Keratinocyte (primary cell): ENCODE measurements around the gene SDC3. TPM values are rescaled to one million over a fixed set of nuclear protein-coding genes. Genes with fewer than 3 reads are reported as not detected.

ENCODE experiments used
- DNase-seq: peaks from one replicate; pipeline ENCODE4 v3.0.0-alpha.2; 2011; ENCODE audit warnings: low read depth, missing footprints, low spot score
- FAIRE-seq: peaks from 2 replicates; lab custom pipeline; 2011; peaks lifted over from hg19 to GRCh38; lab: Jason Lieb, UNC
- H2AFZ ChIP-seq: 2 replicates; pipeline ENCODE4 v1.6.0; 2012; ENCODE audit warnings: low read length, control low read depth, inconsistent platforms; ENCODE audit not compliant: control insufficient read depth
- H3K27ac ChIP-seq: 2 replicates; pipeline ENCODE4 v1.5.1; 2011; ENCODE audit warnings: low read length; ENCODE audit not compliant: control insufficient read depth, insufficient read depth
- H3K27me3 ChIP-seq: 3 replicates; pipeline ENCODE4 v1.6.0; 2011; ENCODE audit warnings: low read length; ENCODE audit not compliant: control insufficient read depth, insufficient read depth; ENCODE audit errors: extremely low read depth
- H3K36me3 ChIP-seq, 2 experiments: 2 replicates in 1 of 2; 3 replicates in 1 of 2; pipeline ENCODE4 v1.5.1; 2011; ENCODE audit warnings: low read length in 2 of 2, mild to moderate bottlenecking in 1 of 2; ENCODE audit not compliant: control insufficient read depth in 2 of 2, insufficient read depth in 2 of 2; ENCODE audit errors: extremely low read depth in 1 of 2
- H3K4me1 ChIP-seq: 3 replicates; pipeline ENCODE4 v1.5.1; 2011; ENCODE audit warnings: low read length; ENCODE audit not compliant: control insufficient read depth, insufficient read depth; ENCODE audit errors: extremely low read depth
- H3K4me2 ChIP-seq: 3 replicates; pipeline ENCODE4 v1.6.0; 2011; ENCODE audit warnings: low read depth, low read length; ENCODE audit not compliant: control insufficient read depth, insufficient read depth; ENCODE audit errors: extremely low read depth
- H3K4me3 ChIP-seq, 3 experiments: fragments of 200-600 bp in 1 of 3; sonication (generic) in 1 of 3; 2 replicates in 2 of 3; 3 replicates in 1 of 3; pipeline ENCODE4 v1.5.1; 2011 to 2016; ENCODE audit warnings: low read length in 3 of 3, mild to moderate bottlenecking in 3 of 3, control low read depth in 2 of 3, inconsistent platforms in 1 of 3, low read depth in 1 of 3, mixed read lengths in 1 of 3, mixed run types in 1 of 3, moderate library complexity in 1 of 3; ENCODE audit not compliant: control insufficient read depth in 2 of 3, insufficient read depth in 2 of 3; ENCODE audit errors: extremely low read depth in 1 of 3
- H3K79me2 ChIP-seq: 2 replicates; pipeline ENCODE4 v1.6.0; 2012; ENCODE audit warnings: low read length; ENCODE audit not compliant: control insufficient read depth, insufficient read depth
- H3K9ac ChIP-seq: 3 replicates; pipeline ENCODE4 v1.6.0; 2011; ENCODE audit warnings: low read length; ENCODE audit not compliant: control insufficient read depth, insufficient read depth; ENCODE audit errors: extremely low read depth
- H3K9me1 ChIP-seq: 3 replicates; pipeline ENCODE4 v1.6.0; 2011; ENCODE audit warnings: low read length; ENCODE audit not compliant: control insufficient read depth, insufficient read depth; ENCODE audit errors: extremely low read depth
- H3K9me3 ChIP-seq: 2 replicates; pipeline ENCODE4 v1.5.1; 2012; ENCODE audit warnings: low read depth, low read length; ENCODE audit not compliant: control insufficient read depth
- H4K20me1 ChIP-seq: 3 replicates; pipeline ENCODE4 v1.6.0; 2011; ENCODE audit warnings: low read length; ENCODE audit not compliant: control insufficient read depth, insufficient read depth; ENCODE audit errors: extremely low read depth
- EZH2 ChIP-seq: IDR thresholded peaks from one replicate; pipeline ENCODE4 v1.6.1; 2012; ENCODE audit warnings: inconsistent platforms, mild to moderate bottlenecking, low read length, moderate library complexity
- dilution Hi-C: fragments of 300-500 bp; cut with MboI; formaldehyde crosslinking; loops from one replicate; pipeline ENCODE4 v1.7.0; 2020; ENCODE audit warnings: low sequenced_read_pairs; ENCODE audit not compliant: extremely low pct_ligation_motif_present
- polyA plus RNA-seq, 5 experiments: library from polyadenylated mRNA; depleted of rRNA in 3 of 5; stranded (reverse) in 3 of 5; stranded (forward) in 1 of 5; unstranded in 1 of 5; fragments of >200 nt; gene quantifications; 1 replicate in 1 of 5; 2 replicates in 3 of 5; 3 replicates in 1 of 5; pipeline versions ENCODE4 v1.2.1 to v1.2.3, GENCODE V29; 2011 to 2012; ENCODE audit warnings: missing spikeins in 2 of 5, low read depth in 1 of 5, low replicate concordance in 1 of 5
- TF ChIP-seq, protein P1 (sequence below), 3 experiments: IDR thresholded peaks in 1 of 3; conservative IDR thresholded peaks in 1 of 3; optimal IDR thresholded peaks in 1 of 3; 2 replicates in 2 of 3; 3 replicates in 1 of 3; pipeline versions ENCODE3 to v1.5.1; 2011; ENCODE audit warnings: low read length in 3 of 3, mild to moderate bottlenecking in 3 of 3, moderate library complexity in 2 of 3, control low read depth in 1 of 3, inconsistent platforms in 1 of 3; ENCODE audit not compliant: insufficient read depth in 2 of 3; ENCODE audit errors: extremely low read depth in 1 of 3

Gene SDC3
- polyA plus RNA-seq, 1 donor (not counting 4 experiments of a cell fraction or from before 2014, with no cell fraction given) = 8.8 TPM

DNA sequence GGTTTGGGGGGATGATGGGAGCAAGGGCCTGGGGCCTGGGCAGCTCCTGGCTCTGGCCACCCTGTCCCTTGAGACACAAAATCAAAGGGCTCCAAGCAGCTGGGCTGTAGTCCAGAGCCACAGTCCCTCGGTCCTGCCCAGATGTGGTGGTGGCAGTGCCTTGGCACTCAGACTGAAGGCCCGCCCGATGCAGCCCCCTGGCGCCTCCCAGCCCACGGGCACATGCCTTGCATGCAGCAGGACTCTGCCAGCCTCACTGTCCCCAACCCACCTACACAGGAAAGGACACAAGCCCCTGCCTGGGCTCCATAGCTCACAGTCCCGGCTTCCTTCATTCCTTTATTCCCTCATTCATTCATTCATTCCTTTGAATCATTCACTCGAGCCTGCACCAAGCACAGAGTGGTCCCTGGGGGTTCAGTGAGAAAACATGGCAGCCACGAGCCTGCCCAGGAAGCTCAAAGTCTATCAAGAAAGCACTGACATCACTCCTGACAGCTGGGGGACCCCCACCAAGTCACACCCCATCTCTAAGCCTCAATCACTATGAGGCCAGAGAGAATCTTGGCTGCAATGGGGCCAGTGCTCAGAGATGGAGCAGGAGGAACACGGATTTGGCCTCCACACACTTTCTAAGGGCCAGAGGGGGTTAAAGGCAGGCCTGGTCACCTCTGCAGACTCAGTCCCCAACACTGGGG lies 5.8 kb downstream of the SDC3 start:
- Histone ChIP-seq H3K36me3 (no peaks in the 10 kb centered on the region), H3K4me1 (peaks cover 3% of the 10 kb centered on the region), H4K20me1 (peaks cover 7% of the 10 kb centered on the region), H3K9ac (no peak overlapping the region), H3K4me3 (no peak overlapping the region), H3K4me2 (no peak overlapping the region), H3K9me1 (no peaks in the 10 kb centered on the region), H3K27ac (no peak overlapping the region), H3K27me3 (peaks cover 5% of the 10 kb centered on the region), H3K9me3 (no peaks in the 10 kb centered on the region), H3K79me2 (peaks cover 4% of the 10 kb centered on the region), H2AFZ (no peak overlapping the region)
- no peak for TF ChIP-seq EZH2
- TF ChIP-seq, protein P1, sequence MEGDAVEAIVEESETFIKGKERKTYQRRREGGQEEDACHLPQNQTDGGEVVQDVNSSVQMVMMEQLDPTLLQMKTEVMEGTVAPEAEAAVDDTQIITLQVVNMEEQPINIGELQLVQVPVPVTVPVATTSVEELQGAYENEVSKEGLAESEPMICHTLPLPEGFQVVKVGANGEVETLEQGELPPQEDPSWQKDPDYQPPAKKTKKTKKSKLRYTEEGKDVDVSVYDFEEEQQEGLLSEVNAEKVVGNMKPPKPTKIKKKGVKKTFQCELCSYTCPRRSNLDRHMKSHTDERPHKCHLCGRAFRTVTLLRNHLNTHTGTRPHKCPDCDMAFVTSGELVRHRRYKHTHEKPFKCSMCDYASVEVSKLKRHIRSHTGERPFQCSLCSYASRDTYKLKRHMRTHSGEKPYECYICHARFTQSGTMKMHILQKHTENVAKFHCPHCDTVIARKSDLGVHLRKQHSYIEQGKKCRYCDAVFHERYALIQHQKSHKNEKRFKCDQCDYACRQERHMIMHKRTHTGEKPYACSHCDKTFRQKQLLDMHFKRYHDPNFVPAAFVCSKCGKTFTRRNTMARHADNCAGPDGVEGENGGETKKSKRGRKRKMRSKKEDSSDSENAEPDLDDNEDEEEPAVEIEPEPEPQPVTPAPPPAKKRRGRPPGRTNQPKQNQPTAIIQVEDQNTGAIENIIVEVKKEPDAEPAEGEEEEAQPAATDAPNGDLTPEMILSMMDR (optimal IDR thresholded peaks at IDR 0.05 in 1 of 3, IDR thresholded peaks at IDR 0.05 in 1 of 3, conservative IDR thresholded peaks at IDR 0.05 in 1 of 3; ENCODE audit: extremely low read depth in 1 of 3, insufficient read depth in 2 of 3, low read length in 3 of 3) = no peak
- FAIRE-seq = no peak
- dilution Hi-C loops = loop anchor here (25.0 kb wide), 1 partner anchor 90 kb away; no protein-coding TSS in a partner anchor
- no peak for DNase-seq

DNA sequence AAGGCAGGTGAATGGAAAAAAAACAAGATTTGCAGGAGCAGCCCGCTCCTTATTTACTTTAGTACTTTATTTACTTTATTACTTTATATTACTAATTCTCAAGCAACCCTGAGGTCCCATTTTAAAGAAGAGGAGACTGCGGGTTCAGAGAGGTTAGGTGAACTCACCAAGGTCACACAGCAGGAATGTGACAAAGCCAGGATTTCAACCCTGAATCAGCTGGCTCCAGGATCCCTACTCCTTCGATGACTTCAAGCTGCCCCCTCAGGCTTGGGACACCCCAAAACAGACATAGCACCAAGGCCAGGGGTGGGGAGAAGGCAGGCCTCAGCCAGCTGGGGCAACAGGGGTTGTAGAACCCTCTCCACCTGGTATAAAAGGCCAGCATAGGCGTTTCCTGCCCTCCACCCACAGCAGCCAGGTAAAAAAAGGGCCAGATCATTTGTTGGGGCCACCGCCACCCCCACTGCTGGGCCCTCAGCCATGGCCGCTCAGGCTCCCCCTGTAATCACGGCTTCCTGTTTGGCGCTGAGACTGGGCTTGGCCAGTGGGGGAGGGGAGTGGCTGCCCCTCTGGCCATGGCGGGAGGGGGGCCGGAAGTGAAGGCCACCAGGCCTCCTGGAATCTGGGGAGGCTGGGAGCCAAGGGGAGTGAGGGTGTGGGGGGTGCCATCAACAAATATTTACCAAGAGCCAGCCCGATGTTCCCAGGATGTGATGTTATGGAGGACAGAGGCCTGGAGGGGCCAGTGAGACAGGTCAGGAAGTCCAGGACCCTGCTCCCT lies 6.6 kb downstream of the SDC3 start:
- H3K27ac ChIP-seq = no peak overlapping the region
- H3K9me1 ChIP-seq = no peaks in the 10 kb centered on the region
- H3K4me2 ChIP-seq = no peak overlapping the region
- peaks cover 6% of the 10 kb centered on the region for H4K20me1 ChIP-seq
- no peaks in the 10 kb centered on the region for H3K4me1 ChIP-seq
- TF ChIP-seq, protein P1 (optimal IDR thresholded peaks at IDR 0.05 in 1 of 3, IDR thresholded peaks at IDR 0.05 in 1 of 3, conservative IDR thresholded peaks at IDR 0.05 in 1 of 3; ENCODE audit: extremely low read depth in 1 of 3, insufficient read depth in 2 of 3, low read length in 3 of 3) = no peak
- TF ChIP-seq EZH2 = no peak
- H3K79me2 ChIP-seq = no peaks in the 10 kb centered on the region
- no peaks in the 10 kb centered on the region for H3K36me3 ChIP-seq
- dilution Hi-C loops = loop anchor here (25.0 kb wide), 1 partner anchor 90 kb away; no protein-coding TSS in a partner anchor
- no peaks in the 10 kb centered on the region for H3K9me3 ChIP-seq
- no peak overlapping the region for H3K9ac ChIP-seq
- no peak overlapping the region for H3K4me3 ChIP-seq
- H3K27me3 ChIP-seq = no peaks in the 10 kb centered on the region
- FAIRE-seq = no peak
- DNase-seq = no peak
- H2AFZ ChIP-seq = no peak overlapping the region
